Neural progenitor cell (in vitro differentiated cells): ENCODE results near the gene MRPL50. TPM values are rescaled to one million over a fixed set of nuclear protein-coding genes. Genes with fewer than 3 reads are reported as not detected.

Source experiments
- DNase-seq: peaks from one replicate; pipeline ENCODE4 v3.0.0-alpha.2; 2016; ENCODE audit warnings: low spot score
- H2AFZ ChIP-seq: fragments of 200-600 bp; sonication (generic); replicated peaks from 2 replicates; pipeline ENCODE4 v1.6.1; 2016; ENCODE audit warnings: antibody characterized with exemption
- H3F3A ChIP-seq: fragments of 200-600 bp; sonication (generic); 2 replicates; pipeline ENCODE4 v1.6.1; 2016; ENCODE audit warnings: antibody characterized with exemption, low read depth
- H3K27ac ChIP-seq: fragments of 200-600 bp; sonication (generic); 2 replicates; pipeline ENCODE4 v1.5.1; 2016; ENCODE audit warnings: mild to moderate bottlenecking
- H3K27me3 ChIP-seq: fragments of 200-600 bp; sonication (generic); 2 replicates; pipeline ENCODE4 v1.6.1; 2016; ENCODE audit warnings: mild to moderate bottlenecking, moderate library complexity
- H3K36me3 ChIP-seq: fragments of 200-600 bp; sonication (generic); 2 replicates; pipeline ENCODE4 v1.5.1; 2016
- H3K4me1 ChIP-seq: fragments of 200-600 bp; sonication (generic); 2 replicates; pipeline ENCODE4 v1.6.1; 2016; ENCODE audit warnings: mixed run types
- H3K4me2 ChIP-seq: fragments of 200-600 bp; sonication (generic); 2 replicates; pipeline ENCODE4 v1.6.1; 2016
- H3K4me3 ChIP-seq: fragments of 200-600 bp; sonication (generic); 2 replicates; pipeline ENCODE4 v1.5.1; 2016
- H3K79me2 ChIP-seq: fragments of 200-600 bp; sonication (generic); 2 replicates; pipeline ENCODE4 v1.6.1; 2016; ENCODE audit warnings: low read depth
- H3K9ac ChIP-seq: fragments of 200-600 bp; sonication (generic); 2 replicates; pipeline ENCODE4 v1.6.1; 2016
- H3K9me3 ChIP-seq: fragments of 200-600 bp; sonication (generic); 2 replicates; pipeline ENCODE4 v1.5.1; 2016; ENCODE audit warnings: low read depth
- H4K20me1 ChIP-seq: fragments of 200-600 bp; sonication (generic); 2 replicates; pipeline ENCODE4 v1.6.1; 2016; ENCODE audit warnings: low read depth
- H3K27ac Mint-ChIP-seq: 3 replicates; pipeline ENCODE4 v1.8.0; 2021; ENCODE audit warnings: mixed read lengths
- H3K27me3 Mint-ChIP-seq: 2 replicates; pipeline ENCODE4 v1.8.0; 2022; ENCODE audit warnings: low read depth, mild to moderate bottlenecking, inconsistent platforms, moderate library complexity, mixed read lengths; ENCODE audit not compliant: insufficient read depth
- H3K36me3 Mint-ChIP-seq: 3 replicates; pipeline ENCODE4 v1.8.0; 2021; ENCODE audit warnings: mixed read lengths
- H3K4me1 Mint-ChIP-seq: 3 replicates; pipeline ENCODE4 v1.8.0; 2021; ENCODE audit warnings: mixed read lengths
- H3K4me3 Mint-ChIP-seq: 3 replicates; pipeline ENCODE4 v1.8.0; 2021; ENCODE audit warnings: mild to moderate bottlenecking, moderate library complexity, mixed read lengths
- H3K9me3 Mint-ChIP-seq: 3 replicates; pipeline ENCODE4 v1.8.0; 2020; ENCODE audit warnings: mixed read lengths
- CTCF ChIP-seq: fragments of 200-600 bp; sonication (generic); IDR thresholded peaks from 2 replicates; pipeline ENCODE4 v1.5.1; 2017; ENCODE audit warnings: antibody characterized with exemption, mild to moderate bottlenecking
- EZH2 ChIP-seq: fragments of 200-600 bp; sonication (generic); IDR thresholded peaks from 2 replicates; pipeline ENCODE4 v1.6.1; 2017; ENCODE audit warnings: antibody characterized with exemption, mild to moderate bottlenecking, moderate library complexity
- EZH2phosphoT487 ChIP-seq: fragments of 200-600 bp; sonication (generic); IDR thresholded peaks from 2 replicates; pipeline ENCODE4 v1.6.1; 2017; ENCODE audit warnings: antibody characterized with exemption
- total RNA-seq: library from RNA; depleted of rRNA; stranded (reverse); fragments of >200 nt; gene quantifications from 2 replicates; pipeline ENCODE4 v1.2.3, GENCODE V29; 2015; ENCODE audit warnings: low replicate concordance

The MRPL50 gene
- total RNA-seq, 1 donor from 2014 or later, result 42.7 TPM

GRCh38 chr9:101432740-101433139 is 34.3 kb upstream of the MRPL50 start:
- Histone ChIP-seq H3K4me2 (no peak overlapping the region), H3F3A (no peaks in the 10 kb centered on the region), H3K36me3 (no peaks in the 10 kb centered on the region), H3K9ac (no peak overlapping the region), H3K27me3 (no peaks in the 10 kb centered on the region), H4K20me1 (no peaks in the 10 kb centered on the region), H3K9me3 (no peaks in the 10 kb centered on the region), H3K27ac (no peak overlapping the region), H2AFZ (no peak overlapping the region), H3K4me3 (no peak overlapping the region), H3K79me2 (no peaks in the 10 kb centered on the region), H3K4me1 (no peaks in the 10 kb centered on the region)
- H3K27ac Mint-ChIP-seq, result no peak overlapping the region
- no peak for TF ChIP-seq CTCF
- no peak for TF ChIP-seq EZH2phosphoT487
- no peak for TF ChIP-seq EZH2
- H3K27me3 Mint-ChIP-seq, result peaks cover 2% of the 10 kb centered on the region
- DNase-seq, result no peak
- H3K9me3 Mint-ChIP-seq, result no peaks in the 10 kb centered on the region
- no peak overlapping the region for H3K4me3 Mint-ChIP-seq
- H3K36me3 Mint-ChIP-seq, result no peaks in the 10 kb centered on the region
- H3K4me1 Mint-ChIP-seq, result no peaks in the 10 kb centered on the region

- H3K36me3 Mint-ChIP-seq, result no peaks in the 10 kb centered on the region
- Histone ChIP-seq H3K9me3 (no peaks in the 10 kb centered on the region), H3K4me3 (no peak overlapping the region), H3K27me3 (no peaks in the 10 kb centered on the region), H3F3A (no peaks in the 10 kb centered on the region), H3K4me2 (no peak overlapping the region), H2AFZ (no peak overlapping the region), H3K36me3 (no peaks in the 10 kb centered on the region), H3K9ac (no peak overlapping the region), H3K79me2 (no peaks in the 10 kb centered on the region), H3K27ac (no peak overlapping the region), H4K20me1 (no peaks in the 10 kb centered on the region), H3K4me1 (no peaks in the 10 kb centered on the region)
- peaks cover 3% of the 10 kb centered on the region for H3K27me3 Mint-ChIP-seq
- no peaks in the 10 kb centered on the region for H3K9me3 Mint-ChIP-seq
- no peaks in the 10 kb centered on the region for H3K4me1 Mint-ChIP-seq
- H3K4me3 Mint-ChIP-seq, result no peak overlapping the region
- TF ChIP-seq EZH2 (no peak), CTCF (no peak), EZH2phosphoT487 (no peak)
- H3K27ac Mint-ChIP-seq, result no peak overlapping the region
- DNase-seq, result no peak
These were observed 33.8 kb upstream of the MRPL50 start for GRCh38 chr9:101432171-101432570.

GRCh38 chr9:101429736-101430135 is 31.3 kb upstream of the MRPL50 start:
- no peak overlapping the region for H3K27ac ChIP-seq
- no peaks in the 10 kb centered on the region for H3K4me1 ChIP-seq
- Mint-ChIP-seq H3K36me3 (no peaks in the 10 kb centered on the region), H3K27me3 (peaks cover 4% of the 10 kb centered on the region), H3K4me3 (no peak overlapping the region), H3K9me3 (no peaks in the 10 kb centered on the region), H3K4me1 (no peaks in the 10 kb centered on the region), H3K27ac (no peak overlapping the region)
- H3K36me3 ChIP-seq, result no peaks in the 10 kb centered on the region
- no peaks in the 10 kb centered on the region for H3K9me3 ChIP-seq
- H3K4me2 ChIP-seq, result no peak overlapping the region
- H3K79me2 ChIP-seq, result no peaks in the 10 kb centered on the region
- H3F3A ChIP-seq, result no peaks in the 10 kb centered on the region
- DNase-seq, result no peak
- no peak overlapping the region for H3K4me3 ChIP-seq
- no peak overlapping the region for H3K9ac ChIP-seq
- H4K20me1 ChIP-seq, result no peaks in the 10 kb centered on the region
- H2AFZ ChIP-seq, result no peak overlapping the region
- H3K27me3 ChIP-seq, result no peaks in the 10 kb centered on the region
- TF ChIP-seq CTCF (no peak), EZH2 (no peak), EZH2phosphoT487 (no peak)
